Ascending aorta (tissue), 2 donors: ENCODE data around the gene OR6S1. TPM values are rescaled to one million over a fixed set of nuclear protein-coding genes. Genes with fewer than 3 reads are reported as not detected.
"Not testable (repeated sequence)": the region's sequence is repeated elsewhere in the genome, so short reads cannot be mapped to it uniquely, and the experiment has no call there.

ENCODE experiments used
- DNase-seq, 2 donors: peaks; one replicate each; pipeline ENCODE4 v3.0.0-alpha.2; 2019; ENCODE audit warnings: low spot score in 2 of 2
- H3K27ac ChIP-seq, 2 donors: fragments of 200-600 bp; sonication (generic); one replicate each; pipeline ENCODE4 v1.5.1; 2016 to 2017; ENCODE audit warnings: mild to moderate bottlenecking in 1 of 2
- H3K27me3 ChIP-seq: fragments of 200-600 bp; sonication (generic); one replicate; pipeline ENCODE4 v1.5.1; 2017
- H3K36me3 ChIP-seq, 2 donors: fragments of 200-600 bp; sonication (generic); one replicate each; pipeline ENCODE4 v1.5.1; 2016
- H3K4me1 ChIP-seq, 2 donors: fragments of 200-600 bp; sonication (generic); one replicate each; pipeline ENCODE4 v1.5.1; 2016 to 2017; ENCODE audit warnings: mild to moderate bottlenecking in 1 of 2
- H3K4me3 ChIP-seq, 2 donors: fragments of 200-600 bp; sonication (generic); one replicate each; pipeline ENCODE4 v1.5.1; 2016 to 2017; ENCODE audit warnings: mild to moderate bottlenecking in 1 of 2
- H3K9me3 ChIP-seq, 2 donors: fragments of 200-600 bp; sonication (generic); one replicate each; pipeline ENCODE4 v1.5.1; 2016
- CTCF ChIP-seq, 3 experiments: fragments of 200-600 bp in 2 of 3; fragments of 450-650 bp in 1 of 3; sonication (generic) in 2 of 3; IDR thresholded peaks; one replicate each; pipeline ENCODE4 v1.5.1; 2016 to 2019; ENCODE audit warnings: antibody characterized with exemption in 3 of 3, mild to moderate bottlenecking in 1 of 3, moderate library complexity in 1 of 3
- intact Hi-C: fragments of 100-400 bp; cut with DNase I; formaldehyde crosslinking; loops from one replicate; pipeline ENCODE4 v1.15.1; 2023
- total RNA-seq: library from RNA; depleted of rRNA; stranded (reverse); fragments of >200 nt; gene quantifications from one replicate; pipeline ENCODE4 v1.1.0, GENCODE V29; 2016

OR6S1 gene
- total RNA-seq, 1 donor from 2014 or later = not detected

- intact Hi-C loops = no loop called here
- Histone ChIP-seq H3K36me3 (no peaks in the 10 kb centered on the region), H3K4me1 (peaks cover 0 to 3% of the 10 kb centered on the region in 2 donors), H3K9me3 (no peaks in the 10 kb centered on the region), H3K4me3 (no peak overlapping the region), H3K27ac (no peak overlapping the region), H3K27me3 (no peaks in the 10 kb centered on the region)
- no peak for TF ChIP-seq CTCF (IDR thresholded peaks at IDR 0.05)
- DNase-seq = no peak
Measured at GRCh38 chr14:20620798-20621478, 20.6 kb downstream of the OR6S1 start.

- intact Hi-C loops = loop anchor here (10.0 kb wide), 1 partner anchor 475 kb away; the partner anchor contains the start of gene ZNF219
- DNase-seq, H3K36me3 ChIP-seq, H3K4me3 ChIP-seq, H3K9me3 ChIP-seq, H3K27me3 ChIP-seq, H3K27ac ChIP-seq, H3K4me1 ChIP-seq: not testable (repeated sequence)
Measured at GRCh38 chr14:20619688-20620087, 21.8 kb downstream of the OR6S1 start.

GRCh38 chr14:20618271-20618749, 23.2 kb downstream of the OR6S1 start:
- Histone ChIP-seq H3K9me3 (no peaks in the 10 kb centered on the region), H3K36me3 (no peaks in the 10 kb centered on the region), H3K4me3 (no peak overlapping the region), H3K27ac (no peak overlapping the region), H3K27me3 (no peaks in the 10 kb centered on the region), H3K4me1 (peaks cover 0 to 3% of the 10 kb centered on the region in 2 donors)
- intact Hi-C loops = loop anchor here (10.0 kb wide), 1 partner anchor 476 kb away; the partner anchor contains the start of gene ZNF219
- no peak for TF ChIP-seq CTCF (IDR thresholded peaks at IDR 0.05)
- no peak for DNase-seq

GRCh38 chr14:20617138-20618003, 24.1 kb downstream of the OR6S1 start:
- DNase-seq = no peak
- intact Hi-C loops = loop anchor here (10.0 kb wide), 1 partner anchor 477 kb away; the partner anchor contains the start of gene ZNF219

GRCh38 chr14:20615996-20616395, 25.5 kb downstream of the OR6S1 start:
- intact Hi-C loops = loop anchor here (10.0 kb wide), 1 partner anchor 479 kb away; the partner anchor contains the start of gene ZNF219
- Histone ChIP-seq H3K9me3 (no peaks in the 10 kb centered on the region), H3K4me1 (no peaks in the 10 kb centered on the region), H3K27me3 (no peaks in the 10 kb centered on the region), H3K36me3 (no peaks in the 10 kb centered on the region), H3K27ac (no peak overlapping the region), H3K4me3 (no peak overlapping the region)
- no peak for DNase-seq
- no peak for TF ChIP-seq CTCF (IDR thresholded peaks at IDR 0.05)

More at GRCh38 chr14:20617138-20618003, 24.1 kb downstream of the OR6S1 start:
- Histone ChIP-seq H3K4me1 (no peaks in the 10 kb centered on the region), H3K27me3 (no peaks in the 10 kb centered on the region), H3K27ac (no peak overlapping the region), H3K9me3 (no peaks in the 10 kb centered on the region), H3K4me3 (no peak overlapping the region), H3K36me3 (no peaks in the 10 kb centered on the region)
- no peak for TF ChIP-seq CTCF (IDR thresholded peaks at IDR 0.05)
